Heart right ventricle (tissue), 16 donors: ENCODE measurements around the gene RAB11FIP3. TPM values are rescaled to one million over a fixed set of nuclear protein-coding genes. Genes with fewer than 3 reads are reported as not detected.
"Not testable (repeated sequence)": the region's sequence is repeated elsewhere in the genome, so short reads cannot be mapped to it uniquely, and the experiment has no call there.

Source experiments
- ATAC-seq, 8 donors: fragments of 200-7000 bp; cut with Tn5 transposase; one replicate each; pipeline ENCODE4 v1.9.1; 2020; ENCODE audit warnings: mild to moderate bottlenecking in 8 of 8, moderate library complexity in 8 of 8, moderate number of reproducible peaks in 1 of 8
- DNase-seq, 2 donors: peaks; one replicate each; pipeline ENCODE4 v3.0.0-alpha.2; 2020
- H3K27ac ChIP-seq, 10 donors: fragments of 200-600 bp; sonication (generic) in 2 of 10; one replicate each; pipeline versions ENCODE4 v1.5.0 to v1.8.0; 2020 to 2022; ENCODE audit warnings: mild to moderate bottlenecking in 3 of 10
- H3K27me3 ChIP-seq, 7 donors: fragments of 200-600 bp; one replicate each; pipeline ENCODE4 v1.8.0; 2021 to 2022; ENCODE audit warnings: mild to moderate bottlenecking in 2 of 7
- H3K36me3 ChIP-seq, 9 donors: fragments of 200-600 bp; sonication (generic) in 1 of 9; one replicate each; pipeline versions ENCODE4 v1.5.0 to v1.8.0; 2020 to 2022; ENCODE audit warnings: mild to moderate bottlenecking in 2 of 9
- H3K4me1 ChIP-seq, 9 donors: fragments of 200-600 bp; sonication (generic) in 1 of 9; one replicate each; pipeline versions ENCODE4 v1.5.0 to v1.8.0; 2020 to 2022; ENCODE audit warnings: mild to moderate bottlenecking in 4 of 9
- H3K4me3 ChIP-seq, 10 donors: fragments of 200-600 bp; sonication (generic) in 2 of 10; one replicate each; pipeline versions ENCODE4 v1.5.0 to v1.8.0; 2020 to 2022; ENCODE audit warnings: mild to moderate bottlenecking in 7 of 10, moderate library complexity in 2 of 10
- H3K9me3 ChIP-seq, 11 donors: fragments of 200-600 bp in 10 of 11; sonication (generic) in 2 of 11; one replicate each; pipeline versions ENCODE4 v1.5.0 to v1.8.0; 2013 to 2022; ENCODE audit warnings: mild to moderate bottlenecking in 2 of 11, control low read depth in 1 of 11, moderate library complexity in 1 of 11
- CTCF ChIP-seq, 9 donors: fragments of 200-600 bp; sonication (generic) in 2 of 9; IDR thresholded peaks; one replicate each; pipeline versions ENCODE4 v1.5.0 to v1.8.0; 2021 to 2022; ENCODE audit warnings: antibody characterized with exemption in 9 of 9, mild to moderate bottlenecking in 5 of 9, moderate library complexity in 1 of 9
- WGBS, 2 donors: extraction: QIAGEN DNeasy Blood & Tissue Kit; methylation state at CpG; one replicate each; pipeline ENCODE4 v1.1.7; 2013; ENCODE audit warnings: inconsistent platforms in 1 of 2; 5-methylcytosine and 5-hydroxymethylcytosine counted together
- intact Hi-C, 10 donors: fragments of 100-400 bp; cut with DNase I; formaldehyde crosslinking; loops; one replicate each; pipeline versions ENCODE4 v1.11.1 to v1.14.2; 2022
- polyA plus RNA-seq, 2 donors: library from polyadenylated mRNA; stranded (reverse); fragments of 200-250 nt; gene quantifications; one replicate each; pipeline ENCODE4 v1.2.3, GENCODE V29; 2013
- total RNA-seq, 10 donors: library from RNA; stranded (reverse); fragmentation: NEBNext Ultra II Directional in 3 of 10; extraction: Animal tissue kit (Norgen Biotek cat#: 25700) in 3 of 10; gene quantifications; one replicate each; pipeline versions ENCODE4 v1.2.1 to v1.2.4, GENCODE V29; 2021 to 2023
- donor health status: Arrhythmogenic right ventricular cardiomyopathy.
- donor health status: ischemic (EF 13 %, LVEDD 7.1; RV severe dilation, severe dysfunction).
- donor health status: healthy with polysubstance abuse.
- donor health status: DM: no; HTN: yes; CAD: no.
- donor health status: DM: no; HTN: no; CAD: no.
- donor health status: ischemic (EF 25% LVEDD 6.9; RV normal size, moderate dysfunction).
- donor health status: ischemic (EF 25% LVEDD 5.7; RV mildly dilated, moderate dysfunction).
- donor health status: healthy.
- donor health status: DM: yes; HTN: yes; CAD: no.
- donor health status: Ischemic cardiomyopathy.
- donor health status: ischemic (EF 35%, LVEDD 5.7; RV mildly dilated, moderate dysfunction).
- donor health status: nonischemic (EF 11% LVEDD 7.7; RV severe dilation, severe dysfunction).
- donor health status: DM: yes; HTN: yes; CAD: no.
- donor health status: PGD.
- donor health status: ischemic (EF 29% LVEDD 5.4; RV normal size, mild dysfunction).
- donor health status: nonischemic (EF 23%, LVEDD 6.1; RV moderate dilation, normal function).

RAB11FIP3 gene
- total and polyA plus RNA-seq, 12 donors, result 16.6 to 40.3 (median 29.1) TPM

GRCh38 chr16:381789-382717, 43.4 kb upstream of the RAB11FIP3 start, which contains the start of gene PGAP6:
Gene PGAP6 (minus strand): TSS chr16:381978. CDS start chr16:381821, 157 bp downstream.
- 0 to 1% methylated on average over 39 to 122 of the region's 123 CpGs for WGBS, 2 donors
- Histone ChIP-seq H3K27me3 (no peaks in the 10 kb centered on the region), H3K36me3 (peaks cover 0 to 8% (median 0%) of the 10 kb centered on the region in 9 donors), H3K27ac (peak within 1 kb of the TSS; percentile 35 to 90 (median 82)), H3K4me1 (peaks cover 0 to 56% (median 35%) of the 10 kb centered on the region in 9 donors), H3K4me3 (peak within 1 kb of the TSS; percentile 85 to 99 (median 91)), H3K9me3 (no peaks in the 10 kb centered on the region)
- TF ChIP-seq CTCF (IDR thresholded peaks at IDR 0.05), result no peak
- ATAC-seq, result peak; percentile 45 to 87 (median 67)
- DNase-seq, result peak; percentile 60 to 73
- intact Hi-C loops, result loop anchor here in 1 of 10 donors (2.0 kb wide), 1 partner anchor 19 kb away; the partner anchor contains the start of gene DECR2

GRCh38 chr16:383326-384051, 42.0 kb upstream of the RAB11FIP3 start:
- Histone ChIP-seq H3K4me3 (peak overlapping the region in 8 of 10 donors; percentile 66 to 99 (median 90)), H3K27ac (peak overlapping the region in 9 of 10 donors; percentile 18 to 88 (median 59)), H3K9me3 (no peaks in the 10 kb centered on the region), H3K36me3 (no peaks in the 10 kb centered on the region), H3K4me1 (peaks cover 0 to 65% (median 40%) of the 10 kb centered on the region in 9 donors), H3K27me3 (no peaks in the 10 kb centered on the region)
- intact Hi-C loops, result loop anchor here in 1 of 10 donors (2.0 kb wide), 1 partner anchor 17 kb away; the partner anchor contains the start of gene DECR2
- ATAC-seq, result peak in 5 of 8 donors; percentile 3 to 31 (median 14)
- DNase-seq, result peak in 1 of 2 donors; percentile 17
- 44 to 51% methylated on average over 33 of the region's 33 CpGs for WGBS, 2 donors
- TF ChIP-seq CTCF (IDR thresholded peaks at IDR 0.05), result no peak

GRCh38 chr16:386641-387156, 38.8 kb upstream of the RAB11FIP3 start:
- H3K36me3 ChIP-seq, result no peaks in the 10 kb centered on the region
- no peak overlapping the region for H3K4me3 ChIP-seq
- H3K27ac ChIP-seq, result peak overlapping the region in 5 of 10 donors; percentile 9 to 51 (median 22)
- no peak for DNase-seq
- 61 to 68% methylated on average over 19 of the region's 19 CpGs for WGBS, 2 donors
- H3K4me1 ChIP-seq, result peaks cover 0 to 44% (median 32%) of the 10 kb centered on the region in 9 donors
- intact Hi-C loops, result no loop called here
- H3K27me3 ChIP-seq, result no peaks in the 10 kb centered on the region
- peaks cover 0 to 1% (median 0%) of the 10 kb centered on the region in 11 donors for H3K9me3 ChIP-seq
- no peak for ATAC-seq
- peak in 1 of 9 donors; percentile 21 for TF ChIP-seq CTCF (IDR thresholded peaks at IDR 0.05)

- WGBS, 2 donors, result 31 to 40% methylated on average over 20 of the region's 20 CpGs
- DNase-seq, H3K36me3 ChIP-seq, H3K27me3 ChIP-seq, H3K9me3 ChIP-seq, intact Hi-C loops: not testable (repeated sequence)
- Histone ChIP-seq H3K27ac (peak overlapping the region; percentile 17 to 73 (median 58)), H3K4me3 (peak overlapping the region in 4 of 10 donors; percentile 19 to 22 (median 20)), H3K4me1 (peaks cover 0 to 37% (median 26%) of the 10 kb centered on the region in 9 donors)
- peak in 3 of 8 donors; percentile 22 to 40 (median 34) for ATAC-seq
Measured at GRCh38 chr16:387761-388666, 37.4 kb upstream of the RAB11FIP3 start.
